GM23248 (cell line): ENCODE measurements around the gene NDUFV3.

Experiments
- EZH2 ChIP-seq: fragments of 200-600 bp; sonication (generic); IDR thresholded peaks from 2 replicates; pipeline ENCODE4 v1.6.1; 2018; ENCODE audit warnings: antibody characterized with exemption, mild to moderate bottlenecking; ENCODE audit not compliant: insufficient read depth, poor library complexity, severe bottlenecking
- EZH2phosphoT487 ChIP-seq: fragments of 200-600 bp; sonication (generic); IDR thresholded peaks from 2 replicates; pipeline ENCODE4 v1.6.1; 2018; ENCODE audit warnings: antibody characterized with exemption, moderate library complexity, mild to moderate bottlenecking, low read depth; ENCODE audit not compliant: insufficient read depth

GRCh38 chr21:42855937-42856335 lies 37.2 kb upstream of the NDUFV3 start:
- TF ChIP-seq EZH2 = no peak
- no peak for TF ChIP-seq EZH2phosphoT487
